Transverse colon (tissue), 3 donors: ENCODE data around the gene VTN.

Experiments used
- POLR2A ChIP-seq: fragments of 450-650 bp; IDR thresholded peaks from one replicate; pipeline ENCODE4 v1.6.1; 2016; ENCODE audit warnings: antibody characterized with exemption, mild to moderate bottlenecking, moderate library complexity
- TF ChIP-seq, protein P1 (sequence below), 5 experiments: fragments of 200-600 bp in 3 of 5; fragments of 450-650 bp in 2 of 5; sonication (generic) in 3 of 5; IDR thresholded peaks; 1 replicate in 2 of 5; 2 replicates in 3 of 5; pipeline ENCODE4 v1.5.1; 2016 to 2017; ENCODE audit warnings: antibody characterized with exemption in 5 of 5, inconsistent platforms in 3 of 5, mild to moderate bottlenecking in 2 of 5, moderate library complexity in 1 of 5

DNA sequence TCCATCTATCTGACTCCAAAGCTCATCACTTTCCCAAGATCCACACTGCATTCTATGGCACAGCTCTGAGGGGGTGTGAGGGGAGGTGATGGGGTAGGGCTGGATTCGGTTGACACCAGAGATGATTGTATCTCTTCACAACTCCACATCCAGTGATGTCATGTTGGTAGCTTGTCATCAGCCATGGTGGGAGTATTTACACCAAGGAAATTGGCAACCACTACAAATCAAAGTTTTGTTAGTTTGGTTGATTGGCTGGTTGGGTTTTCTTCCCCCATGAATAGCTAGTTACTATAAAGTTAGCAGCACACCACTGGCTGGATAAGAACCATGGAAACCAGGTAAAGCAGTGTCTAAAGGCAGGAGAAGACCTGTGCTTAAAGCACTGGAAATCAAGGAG, 20.9 kb upstream of the VTN start:
- TF ChIP-seq POLR2A, result no peak
- TF ChIP-seq, protein P1, sequence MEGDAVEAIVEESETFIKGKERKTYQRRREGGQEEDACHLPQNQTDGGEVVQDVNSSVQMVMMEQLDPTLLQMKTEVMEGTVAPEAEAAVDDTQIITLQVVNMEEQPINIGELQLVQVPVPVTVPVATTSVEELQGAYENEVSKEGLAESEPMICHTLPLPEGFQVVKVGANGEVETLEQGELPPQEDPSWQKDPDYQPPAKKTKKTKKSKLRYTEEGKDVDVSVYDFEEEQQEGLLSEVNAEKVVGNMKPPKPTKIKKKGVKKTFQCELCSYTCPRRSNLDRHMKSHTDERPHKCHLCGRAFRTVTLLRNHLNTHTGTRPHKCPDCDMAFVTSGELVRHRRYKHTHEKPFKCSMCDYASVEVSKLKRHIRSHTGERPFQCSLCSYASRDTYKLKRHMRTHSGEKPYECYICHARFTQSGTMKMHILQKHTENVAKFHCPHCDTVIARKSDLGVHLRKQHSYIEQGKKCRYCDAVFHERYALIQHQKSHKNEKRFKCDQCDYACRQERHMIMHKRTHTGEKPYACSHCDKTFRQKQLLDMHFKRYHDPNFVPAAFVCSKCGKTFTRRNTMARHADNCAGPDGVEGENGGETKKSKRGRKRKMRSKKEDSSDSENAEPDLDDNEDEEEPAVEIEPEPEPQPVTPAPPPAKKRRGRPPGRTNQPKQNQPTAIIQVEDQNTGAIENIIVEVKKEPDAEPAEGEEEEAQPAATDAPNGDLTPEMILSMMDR (IDR thresholded peaks at IDR 0.05), result no peak
